ENCODE results near the gene RGS11.

RGS11 gene

GRCh38 chr16:228852-229730 lies 46.7 kb downstream of the RGS11 start, which contains the start of gene LUC7L:
Gene LUC7L, minus strand, starts transcription at chr16:229449. Its CDS starts 110 bp downstream, at chr16:229339.
- no CpG with 5 or more reads among the region's 88 CpGs for WGBS (ENCODE audit: insufficient coverage, insufficient read length)
- Histone ChIP-seq H3K4me1 (ENCODE audit: control insufficient read depth, insufficient read depth, low read length) (no peaks in the 10 kb centered on the region), H3K9me3 (ENCODE audit: control insufficient read depth, insufficient read depth, low read length) (no peaks in the 10 kb centered on the region), H3K27me3 (ENCODE audit: control insufficient read depth, insufficient read depth, low read length) (no peaks in the 10 kb centered on the region), H3K36me3 (ENCODE audit: control insufficient read depth, insufficient read depth, low read length) (peaks cover 7% of the 10 kb centered on the region), H3K4me3 (ENCODE audit: low read length) (peak within 1 kb of the TSS; percentile 88), H3K27ac (ENCODE audit: low read length) (no peak within 1 kb of the TSS)
- DNase-seq (ENCODE audit: low read depth, low spot score): peak; percentile 67

DNA sequence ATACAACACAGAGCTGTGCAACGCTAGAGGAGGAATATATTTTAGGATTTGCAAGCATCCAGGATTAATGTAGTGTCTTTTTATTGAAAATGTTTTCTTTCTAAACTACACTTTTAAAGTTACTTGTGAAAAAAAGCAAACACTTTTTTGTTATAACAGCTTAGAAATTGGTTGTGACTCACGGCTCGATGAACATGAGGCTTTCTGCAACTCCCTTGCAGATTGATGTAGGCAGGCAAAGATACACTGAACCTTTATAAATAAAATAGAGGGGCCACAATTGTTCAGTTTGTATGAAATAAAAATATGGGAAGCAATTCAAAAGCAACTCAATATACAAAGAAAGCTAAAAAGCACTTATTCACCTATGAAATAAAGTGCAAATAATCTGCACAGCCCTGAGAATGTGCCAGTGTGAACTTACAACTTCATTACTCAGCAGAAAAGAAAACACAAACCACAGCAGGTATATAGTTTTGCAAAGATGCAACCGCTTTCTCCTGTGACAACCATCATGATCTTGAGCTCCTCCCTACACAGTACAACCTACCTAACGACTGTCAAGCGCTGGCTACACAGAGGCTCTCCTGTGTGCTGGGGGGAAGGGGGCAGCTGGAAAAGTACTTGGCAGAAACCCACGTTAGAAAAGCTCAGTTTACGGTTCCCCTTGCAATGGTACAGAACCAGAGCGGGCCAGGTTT lies 47.4 kb downstream of the RGS11 start:
- Histone ChIP-seq H3K4me1 (ENCODE audit: control insufficient read depth, insufficient read depth, low read length) (no peaks in the 10 kb centered on the region), H3K27me3 (ENCODE audit: control insufficient read depth, insufficient read depth, low read length) (no peaks in the 10 kb centered on the region), H3K4me3 (ENCODE audit: low read length) (peak overlapping the region; percentile 88), H3K36me3 (ENCODE audit: control insufficient read depth, insufficient read depth, low read length) (peaks cover 9% of the 10 kb centered on the region), H3K27ac (ENCODE audit: low read length) (no peak overlapping the region), H3K9me3 (ENCODE audit: control insufficient read depth, insufficient read depth, low read length) (no peaks in the 10 kb centered on the region)
- no CpG with 5 or more reads among the region's 9 CpGs for WGBS (ENCODE audit: insufficient coverage, insufficient read length)
- no peak for DNase-seq (ENCODE audit: low read depth, low spot score)

DNA sequence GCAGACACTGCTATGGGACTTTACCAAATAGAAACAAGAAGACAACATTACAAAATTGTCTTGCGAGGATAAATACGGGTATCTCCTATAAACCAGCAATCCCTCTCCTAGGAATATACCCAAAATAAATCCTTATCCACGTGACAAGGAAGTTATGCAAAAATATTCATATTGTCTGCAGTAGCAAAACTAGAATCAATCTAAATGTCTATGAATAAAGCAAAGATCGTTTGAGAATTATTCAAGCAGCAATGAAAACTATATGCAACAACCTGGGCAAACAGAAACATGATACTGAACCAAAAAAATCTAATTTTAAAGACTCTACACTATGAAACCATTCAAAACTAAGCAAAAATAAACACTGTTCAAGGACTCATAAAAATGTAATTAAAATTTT lies 55.7 kb downstream of the RGS11 start:
- no peak for DNase-seq (ENCODE audit: low read depth, low spot score)
- Histone ChIP-seq H3K36me3 (ENCODE audit: control insufficient read depth, insufficient read depth, low read length) (peaks cover 16% of the 10 kb centered on the region; the same call in 1 of the 2 replicates), H3K9me3 (ENCODE audit: control insufficient read depth, insufficient read depth, low read length) (no peaks in the 10 kb centered on the region), H3K4me1 (ENCODE audit: control insufficient read depth, insufficient read depth, low read length) (no peaks in the 10 kb centered on the region), H3K27me3 (ENCODE audit: control insufficient read depth, insufficient read depth, low read length) (no peaks in the 10 kb centered on the region), H3K4me3 (ENCODE audit: low read length) (no peak overlapping the region), H3K27ac (ENCODE audit: low read length) (no peak overlapping the region)
- WGBS (ENCODE audit: insufficient coverage, insufficient read length): no CpG with 5 or more reads among the region's 4 CpGs
